LNCAP (cell line): ENCODE data around the gene HNMT.

Experiments
- TF ChIP-seq, protein P1 (sequence below): fragments of 450-650 bp; IDR thresholded peaks from 2 replicates; pipeline ENCODE4 v1.5.1; 2017; ENCODE audit warnings: mild to moderate bottlenecking

Gene HNMT

DNA sequence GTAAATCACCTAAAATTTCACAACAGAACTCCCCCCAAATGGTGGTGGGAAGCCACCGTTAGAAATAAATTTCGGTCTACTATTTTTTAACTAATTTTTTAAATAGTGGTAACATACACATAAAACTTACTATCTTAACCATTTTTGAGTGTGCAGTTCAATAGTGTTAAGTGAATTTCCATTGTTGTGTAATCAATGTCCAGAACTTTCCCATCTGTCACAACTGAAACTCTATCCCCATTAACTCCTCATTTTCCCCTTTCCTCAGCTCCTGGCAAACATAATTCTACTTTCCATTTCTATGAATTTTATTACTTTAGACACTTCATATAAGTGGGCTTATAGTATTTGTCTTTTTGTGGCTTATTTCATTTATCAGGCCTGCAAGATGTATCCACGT is 34.1 kb upstream of the HNMT start:
- TF ChIP-seq, protein P1, sequence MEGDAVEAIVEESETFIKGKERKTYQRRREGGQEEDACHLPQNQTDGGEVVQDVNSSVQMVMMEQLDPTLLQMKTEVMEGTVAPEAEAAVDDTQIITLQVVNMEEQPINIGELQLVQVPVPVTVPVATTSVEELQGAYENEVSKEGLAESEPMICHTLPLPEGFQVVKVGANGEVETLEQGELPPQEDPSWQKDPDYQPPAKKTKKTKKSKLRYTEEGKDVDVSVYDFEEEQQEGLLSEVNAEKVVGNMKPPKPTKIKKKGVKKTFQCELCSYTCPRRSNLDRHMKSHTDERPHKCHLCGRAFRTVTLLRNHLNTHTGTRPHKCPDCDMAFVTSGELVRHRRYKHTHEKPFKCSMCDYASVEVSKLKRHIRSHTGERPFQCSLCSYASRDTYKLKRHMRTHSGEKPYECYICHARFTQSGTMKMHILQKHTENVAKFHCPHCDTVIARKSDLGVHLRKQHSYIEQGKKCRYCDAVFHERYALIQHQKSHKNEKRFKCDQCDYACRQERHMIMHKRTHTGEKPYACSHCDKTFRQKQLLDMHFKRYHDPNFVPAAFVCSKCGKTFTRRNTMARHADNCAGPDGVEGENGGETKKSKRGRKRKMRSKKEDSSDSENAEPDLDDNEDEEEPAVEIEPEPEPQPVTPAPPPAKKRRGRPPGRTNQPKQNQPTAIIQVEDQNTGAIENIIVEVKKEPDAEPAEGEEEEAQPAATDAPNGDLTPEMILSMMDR, result no peak

DNA sequence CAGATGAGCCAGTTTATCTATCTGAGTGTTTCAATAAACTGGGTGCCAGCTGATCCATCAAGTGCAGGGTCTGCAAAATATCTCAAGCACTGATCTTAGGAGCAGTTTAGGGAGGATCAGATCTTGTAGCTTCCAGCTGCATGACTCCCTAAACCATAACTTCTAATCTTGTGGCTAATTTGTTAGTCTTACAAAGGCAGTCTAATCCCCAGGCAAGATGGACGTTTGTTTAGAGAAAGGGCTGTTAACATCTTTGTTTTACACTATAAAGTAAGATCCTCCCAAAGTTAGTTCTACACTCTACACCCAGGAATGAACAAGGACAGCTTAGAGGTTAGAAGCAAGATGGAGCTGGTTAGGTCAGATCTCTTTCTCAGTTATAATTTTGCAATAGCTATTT is 28.7 kb upstream of the HNMT start:
- TF ChIP-seq, protein P1, result no peak

DNA sequence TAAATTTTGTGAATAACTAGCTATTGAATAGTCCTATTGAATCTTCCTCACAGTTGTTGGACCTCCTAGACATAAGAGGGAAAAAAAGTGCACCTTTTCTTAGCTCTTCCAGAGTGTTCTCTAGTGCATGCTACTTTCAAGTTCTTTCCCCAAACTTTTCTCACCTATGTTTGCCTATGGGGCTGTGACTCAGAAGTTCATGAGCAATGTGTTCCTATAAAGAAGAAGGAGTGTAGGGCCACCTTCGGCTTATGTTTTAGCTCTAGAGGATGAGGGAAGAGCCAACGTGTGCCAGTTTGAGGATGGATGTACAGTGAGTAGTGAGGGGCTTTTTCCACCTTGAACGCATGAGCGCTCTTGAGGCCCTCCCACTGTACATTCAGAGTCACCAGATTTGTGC is 27.0 kb upstream of the HNMT start:
- TF ChIP-seq, protein P1, result no peak

DNA sequence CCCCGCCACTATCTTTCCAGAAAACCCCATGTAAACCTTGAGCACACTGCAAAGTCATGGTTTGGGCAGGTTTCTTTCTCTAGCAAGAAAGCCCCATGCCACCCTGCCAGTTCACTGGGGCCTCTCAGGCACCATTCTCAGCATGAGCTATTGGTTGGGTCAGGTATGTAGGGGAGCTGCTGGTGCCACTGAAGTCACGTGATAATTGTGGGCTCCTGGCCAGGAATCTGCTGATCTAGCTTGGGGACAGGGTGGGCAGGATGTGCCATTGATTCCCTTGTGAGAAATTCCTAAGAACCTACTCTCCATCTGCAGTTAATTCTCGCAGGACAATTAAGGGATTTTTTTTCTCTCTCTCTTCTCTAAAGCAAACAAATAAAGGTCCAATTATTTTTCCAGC is 26.5 kb upstream of the HNMT start:
- TF ChIP-seq, protein P1, result no peak

DNA sequence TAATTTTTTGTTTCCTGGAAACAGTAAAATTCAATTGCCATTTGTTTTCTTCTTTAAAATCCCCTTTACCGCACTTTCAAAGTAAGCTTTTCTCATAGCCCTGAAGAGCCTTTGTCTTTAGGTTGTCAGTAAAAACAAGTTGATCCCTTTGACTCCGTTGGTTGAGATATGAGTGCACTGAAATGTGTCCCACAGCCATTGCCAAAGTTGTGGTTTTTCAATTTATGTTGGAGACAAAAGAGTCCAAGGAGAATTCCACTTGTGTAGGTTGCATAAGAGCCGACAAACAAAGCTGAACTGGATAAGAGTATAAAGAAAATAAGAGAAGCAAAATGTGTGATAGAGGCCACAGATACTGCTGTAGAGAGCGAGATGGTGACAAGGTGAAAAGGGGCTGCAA is 26.1 kb upstream of the HNMT start:
- TF ChIP-seq, protein P1, result no peak

DNA sequence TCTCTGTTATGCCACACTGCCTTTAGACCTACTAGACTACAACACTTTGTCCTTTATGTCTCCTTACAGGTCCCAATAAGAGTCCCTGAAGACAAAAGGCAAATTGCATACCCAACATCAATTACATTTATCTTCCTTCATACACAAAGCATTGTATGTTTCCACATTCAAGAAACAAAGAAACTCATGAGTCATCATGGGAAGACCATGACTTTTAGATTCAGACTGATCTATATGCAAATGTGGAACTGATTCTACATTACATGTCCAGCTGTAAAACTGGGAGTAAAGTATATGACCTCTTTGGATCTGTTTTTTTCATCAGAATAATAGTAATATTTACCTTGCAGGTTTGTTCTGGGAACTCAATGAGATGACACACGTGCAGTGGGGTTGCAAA is 25.2 kb upstream of the HNMT start:
- TF ChIP-seq, protein P1, result no peak

DNA sequence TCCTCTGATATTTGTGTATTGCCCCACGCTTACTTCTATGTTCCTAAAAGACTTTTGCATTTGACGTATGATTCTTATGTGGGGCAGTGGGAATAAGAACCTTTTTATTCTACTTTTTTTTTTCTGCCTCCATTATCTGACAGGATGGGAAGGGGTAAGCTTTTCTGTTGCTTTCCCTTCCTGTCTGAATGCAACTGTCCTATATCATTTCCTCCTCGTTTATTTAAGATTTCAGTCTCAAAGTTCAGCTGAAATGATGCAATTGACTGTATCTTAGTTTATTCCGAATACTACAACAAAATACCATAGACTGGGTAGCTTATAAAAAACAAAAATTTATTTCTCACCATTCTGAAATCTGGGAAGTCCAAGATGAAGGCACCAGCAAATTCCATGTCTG is 24.1 kb upstream of the HNMT start:
- TF ChIP-seq, protein P1, result no peak

DNA sequence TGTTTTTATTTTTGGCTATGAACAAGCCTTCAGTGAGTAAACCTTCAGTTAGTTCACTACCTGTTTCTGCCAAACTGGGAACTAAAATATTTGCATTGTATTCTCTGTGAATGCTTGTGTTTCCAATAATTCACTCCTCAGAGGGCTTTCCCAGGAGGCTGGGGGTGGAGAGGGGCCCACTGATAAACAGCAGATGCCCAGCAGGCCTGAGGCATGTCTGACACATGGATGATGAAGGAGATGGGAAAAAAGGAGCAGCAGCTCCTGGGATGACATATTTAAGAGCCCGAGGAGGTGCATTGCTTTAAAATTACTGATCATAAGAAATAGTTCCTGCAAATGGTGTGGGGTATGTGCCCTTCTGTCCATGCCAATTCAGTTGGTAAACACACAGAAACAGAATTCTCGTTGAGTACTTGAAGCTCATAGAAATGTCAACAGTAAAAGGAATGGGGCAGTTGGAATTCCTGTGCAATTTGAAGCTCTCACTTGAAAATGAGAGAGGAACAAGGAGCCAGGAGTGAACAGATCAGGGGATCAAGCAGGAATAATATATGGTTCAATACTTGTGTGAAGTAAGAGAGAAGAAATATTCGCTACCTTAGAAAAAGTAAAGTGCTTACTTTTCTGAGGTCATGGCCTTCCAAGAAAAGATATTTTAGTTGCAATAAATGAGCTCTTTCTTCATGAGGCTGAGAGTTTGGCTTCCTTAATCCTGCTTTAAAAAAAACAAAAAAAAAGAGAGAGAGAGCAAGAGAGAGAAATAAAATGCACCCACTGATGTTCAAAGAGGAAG is 22.0 kb upstream of the HNMT start:
- TF ChIP-seq, protein P1, result no peak
